Renal cortex interstitium (tissue), 11 donors: ENCODE measurements around the gene APP. TPM values are rescaled to one million over a fixed set of nuclear protein-coding genes. Genes with fewer than 3 reads are reported as not detected.
A peak's percentile ranks its signal among the peaks of the same experiment; 100 is the strongest.

Experiments
- DNase-seq, 11 donors: peaks; one replicate each; pipeline ENCODE4 v3.0.0-alpha.2; 2013; ENCODE audit warnings: low read depth in 9 of 11, low spot score in 4 of 11; ENCODE audit errors: extremely low read depth in 1 of 11
- polyA plus RNA-seq, 3 donors: library from polyadenylated mRNA; unstranded; fragments of 120-200 nt; gene quantifications; one replicate each; pipeline ENCODE4 v1.2.1, GENCODE V29; 2013; ENCODE audit not compliant: insufficient read length in 3 of 3

Gene APP
- polyA plus RNA-seq, 3 donors, result 826 to 910 (median 861) TPM

DNA sequence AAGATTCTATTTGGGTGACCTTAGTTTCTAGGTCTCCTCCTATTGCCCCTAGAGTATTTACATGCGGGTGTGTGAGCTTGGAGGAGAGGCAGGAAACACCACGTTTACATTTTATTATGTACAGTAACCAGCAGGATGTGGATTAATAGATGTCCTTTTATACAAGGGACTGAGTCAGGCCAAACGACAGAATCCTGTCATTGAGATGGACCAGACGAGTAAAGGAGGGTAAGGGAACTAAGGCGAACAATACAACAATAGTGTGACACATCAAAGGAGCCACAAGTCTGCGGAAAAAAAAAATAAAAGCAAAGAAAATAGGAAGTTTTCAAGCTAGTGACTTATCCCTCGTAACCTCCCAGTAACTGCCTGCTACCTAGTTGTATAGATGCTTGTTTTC lies 284.7 kb downstream of the APP start:
- no peak for DNase-seq

DNA sequence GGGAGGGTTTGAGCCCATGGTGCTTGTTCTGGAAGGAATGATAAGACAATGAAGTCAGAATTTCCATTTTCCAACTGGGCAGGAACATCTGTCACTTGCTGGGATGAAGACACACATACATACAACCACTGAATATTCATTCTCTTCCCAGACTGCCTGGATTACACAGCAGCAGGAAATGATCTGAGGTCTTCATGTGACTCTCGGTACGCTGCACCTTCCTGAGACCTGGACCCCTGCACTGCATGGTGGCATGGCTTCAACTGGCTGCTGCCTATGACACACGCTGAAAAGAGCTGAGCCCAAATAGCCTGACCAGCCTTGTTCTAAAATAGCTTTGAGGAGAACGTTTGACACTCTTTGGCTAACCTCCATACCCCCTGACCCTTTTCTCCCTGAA lies 285.2 kb downstream of the APP start:
- DNase-seq, result no peak

DNA sequence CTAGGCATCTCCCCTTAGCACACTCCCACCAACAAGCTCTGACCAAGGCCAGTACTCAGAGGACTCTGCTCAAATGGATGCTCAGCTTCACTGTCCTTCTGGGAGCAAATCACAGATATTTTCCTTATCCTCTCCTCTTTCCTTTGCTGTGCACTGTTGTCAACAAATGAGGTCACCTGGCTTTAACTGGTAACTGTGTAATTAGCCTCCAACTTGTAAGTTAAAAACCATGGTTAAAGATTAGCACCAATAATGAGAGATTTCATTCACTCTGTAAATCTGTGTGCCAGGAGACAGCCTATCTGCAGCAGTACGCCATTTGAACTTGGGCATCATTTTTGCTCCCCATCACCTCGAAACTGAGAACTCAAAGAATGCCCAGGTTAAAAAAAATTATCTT lies 286.3 kb downstream of the APP start:
- DNase-seq, result no peak

DNA sequence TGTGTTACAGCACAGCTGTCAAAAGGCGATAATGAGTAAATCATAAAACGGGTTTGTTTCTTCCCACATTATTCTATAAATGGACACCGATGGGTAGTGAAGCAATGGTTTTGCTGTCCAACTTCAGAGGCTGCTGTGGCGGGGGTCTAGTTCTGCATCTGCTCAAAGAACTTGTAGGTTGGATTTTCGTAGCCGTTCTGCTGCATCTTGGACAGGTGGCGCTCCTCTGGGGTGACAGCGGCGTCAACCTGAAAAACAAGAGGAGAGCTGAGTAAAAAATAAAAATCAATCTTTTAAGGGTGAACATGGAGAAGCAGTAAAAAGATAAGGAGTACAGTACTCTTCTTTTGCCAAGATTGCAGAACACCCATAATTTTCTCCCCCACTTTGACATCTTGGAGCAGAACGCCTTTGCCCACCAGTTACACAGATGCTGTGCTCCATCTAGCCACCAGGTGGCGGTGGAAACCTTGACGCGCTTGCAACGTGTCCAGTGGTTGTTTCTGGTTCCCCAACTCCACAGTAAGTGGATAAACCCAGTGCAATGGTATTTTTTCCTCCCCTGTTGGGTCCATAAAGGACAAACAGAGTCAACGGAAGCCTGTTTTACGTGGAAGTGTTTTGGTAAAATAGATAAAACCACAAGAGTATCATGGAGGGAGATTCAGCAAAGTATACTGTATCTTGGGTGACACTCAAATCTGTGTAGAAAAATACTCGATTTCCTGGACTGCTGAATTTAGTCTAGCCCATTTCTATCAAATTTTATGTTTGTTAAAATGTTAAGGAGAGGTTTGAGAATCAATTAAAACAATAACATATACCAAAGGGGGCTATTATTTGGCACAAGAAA lies 288.8 kb downstream of the APP start:
- peak in 4 of 11 donors; percentile 59 to 61 (median 60) for DNase-seq

DNA sequence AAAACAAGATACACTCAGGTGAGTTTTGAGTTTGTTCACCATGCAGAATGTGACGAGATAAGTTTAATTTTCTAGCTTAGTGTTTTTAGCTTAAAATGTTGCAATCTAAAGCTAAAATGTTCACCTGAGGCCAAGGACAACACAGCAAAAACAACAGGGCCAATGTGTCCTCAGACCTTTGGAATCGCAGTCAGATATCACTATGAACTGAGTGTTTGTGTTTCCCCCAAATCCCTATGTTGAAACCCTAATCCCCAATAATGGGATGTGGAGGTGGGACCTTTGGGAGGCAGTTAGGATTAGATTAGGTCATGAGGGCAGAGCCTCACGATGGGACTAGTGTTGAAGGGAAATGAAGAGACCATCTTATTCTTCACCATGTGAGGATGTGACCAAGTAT lies 291.4 kb downstream of the APP start:
- DNase-seq, result no peak

DNA sequence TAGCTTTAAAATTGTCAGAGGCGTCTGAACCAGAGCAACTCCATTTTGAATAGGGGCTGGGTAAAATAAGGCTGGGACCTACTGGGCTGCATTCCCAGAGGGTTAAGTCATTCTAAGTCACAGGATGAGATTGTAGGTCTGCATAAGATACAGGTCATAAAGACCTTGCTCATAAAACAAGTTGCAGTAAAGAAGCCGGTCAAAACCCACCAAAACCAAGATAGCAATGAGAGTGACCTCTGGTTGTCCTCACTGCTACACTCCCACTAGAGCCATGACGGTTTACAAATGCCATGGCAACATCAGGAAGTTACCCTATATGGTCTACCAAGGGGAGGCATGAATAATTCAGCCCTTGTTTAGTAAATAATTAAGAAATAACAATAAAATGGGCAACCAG lies 292.2 kb downstream of the APP start:
- no peak for DNase-seq

DNA sequence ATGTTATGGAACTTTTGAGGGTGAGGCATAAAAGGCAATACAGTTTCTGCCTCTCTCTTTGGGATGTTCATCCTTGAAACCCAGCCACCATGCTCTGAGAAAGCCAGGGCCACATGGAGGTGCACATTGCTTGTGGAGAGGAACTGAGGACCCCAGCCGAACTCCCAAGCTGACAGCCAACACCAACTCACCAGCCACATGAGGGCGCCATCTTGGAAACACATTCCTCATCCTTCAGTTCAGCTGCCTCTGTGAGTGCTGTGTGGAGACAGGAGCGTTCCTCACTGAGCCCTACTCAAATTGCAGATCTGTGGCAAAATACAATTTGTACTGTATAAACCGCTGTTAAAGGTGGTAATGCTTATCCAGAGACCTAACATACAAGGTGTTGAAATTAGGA lies 298.3 kb downstream of the APP start:
- DNase-seq, result no peak

DNA sequence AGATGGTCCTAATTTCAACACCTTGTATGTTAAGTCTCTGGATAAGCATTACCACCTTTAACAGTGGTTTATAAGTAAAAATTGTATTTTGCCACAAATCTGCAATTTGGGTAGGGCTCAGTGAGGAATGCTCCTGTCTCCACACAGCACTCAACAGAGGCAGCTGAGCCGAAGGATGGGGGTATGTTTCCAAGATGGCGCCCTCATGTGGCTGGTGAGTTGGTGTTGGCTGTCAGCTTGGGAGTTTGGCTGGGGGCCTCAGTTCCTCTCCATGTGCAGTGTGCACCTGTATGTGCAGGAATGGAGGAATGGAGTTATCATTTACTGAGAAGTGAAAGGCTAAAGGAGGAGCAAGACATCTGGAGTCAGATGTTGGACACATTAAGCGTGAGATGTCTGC lies 299.0 kb downstream of the APP start:
- DNase-seq, result no peak

DNA sequence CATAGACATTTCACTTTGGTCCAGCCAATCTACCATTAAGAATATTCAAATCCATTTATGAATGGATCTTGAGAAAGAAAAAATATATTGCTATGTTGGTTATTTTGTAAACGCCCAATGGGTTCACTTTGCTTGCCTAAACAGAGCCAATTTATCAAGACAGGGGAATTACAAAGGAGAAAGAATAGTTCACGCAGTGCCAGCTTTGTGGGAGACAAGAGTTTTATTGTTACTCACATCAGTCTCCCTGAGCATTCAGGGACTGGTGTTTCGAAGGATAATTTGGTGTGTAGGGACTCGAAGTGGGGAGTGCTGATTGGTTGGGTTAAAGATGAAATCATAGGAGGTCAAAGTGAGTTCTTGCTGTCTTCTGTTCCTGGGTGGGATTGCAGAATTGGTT lies 300.5 kb downstream of the APP start:
- no peak for DNase-seq

DNA sequence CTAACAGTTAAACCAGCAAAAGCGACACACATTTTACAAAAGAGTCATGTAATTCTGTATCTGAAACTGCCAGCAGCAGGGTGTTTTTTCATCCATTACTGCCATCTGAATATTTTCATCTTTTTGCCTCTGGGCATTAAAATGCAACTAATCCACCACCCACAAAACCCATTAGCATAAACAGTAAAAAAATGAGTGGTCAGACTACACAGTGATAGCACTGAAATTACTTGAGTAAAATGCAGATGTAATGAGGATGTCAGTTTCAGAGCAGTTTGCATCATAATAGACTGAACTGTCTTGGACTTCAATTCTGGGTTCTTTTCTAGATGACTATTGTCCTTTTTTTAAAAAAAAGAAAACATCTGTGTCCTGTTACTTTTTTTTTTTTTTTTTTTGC lies 303.5 kb downstream of the APP start:
- DNase-seq, result no peak

DNA sequence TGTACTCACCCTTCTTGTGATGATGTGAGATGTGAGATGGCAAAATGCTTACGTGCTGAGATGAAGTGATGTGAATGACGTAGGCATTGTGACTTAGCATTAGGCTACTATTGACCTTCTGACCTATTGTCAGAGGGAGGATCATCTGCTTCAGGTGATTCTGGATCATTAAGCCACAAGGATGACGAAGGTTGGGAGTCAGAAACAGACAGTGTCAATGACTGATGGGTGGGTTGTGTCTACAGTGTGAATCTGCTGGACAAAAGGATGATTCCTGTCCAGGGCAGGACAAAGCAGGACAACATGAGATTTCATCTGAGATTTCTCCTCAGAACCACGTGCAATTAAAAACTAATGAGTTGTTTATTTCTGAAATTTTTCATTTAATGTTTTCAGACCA lies 306.8 kb downstream of the APP start:
- no peak for DNase-seq

DNA sequence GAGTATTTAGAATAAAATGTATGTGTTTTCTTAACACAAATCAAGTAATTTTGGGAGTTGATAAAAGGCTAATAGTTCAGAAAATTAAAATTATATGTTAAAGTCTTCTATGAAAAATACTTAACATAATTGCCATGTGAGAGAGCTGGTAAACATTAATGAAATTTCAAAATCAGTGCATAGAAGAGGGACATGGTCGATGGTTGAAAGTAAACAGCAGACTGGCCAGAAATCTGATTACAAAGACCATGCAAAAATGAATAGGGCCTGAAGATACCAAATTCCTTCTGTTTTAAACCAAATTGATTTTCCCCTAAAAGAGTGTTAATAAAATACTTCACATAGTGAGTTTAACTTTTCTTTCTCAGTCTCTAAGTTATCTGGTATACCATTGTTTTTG lies 307.5 kb downstream of the APP start:
- DNase-seq, result no peak

DNA sequence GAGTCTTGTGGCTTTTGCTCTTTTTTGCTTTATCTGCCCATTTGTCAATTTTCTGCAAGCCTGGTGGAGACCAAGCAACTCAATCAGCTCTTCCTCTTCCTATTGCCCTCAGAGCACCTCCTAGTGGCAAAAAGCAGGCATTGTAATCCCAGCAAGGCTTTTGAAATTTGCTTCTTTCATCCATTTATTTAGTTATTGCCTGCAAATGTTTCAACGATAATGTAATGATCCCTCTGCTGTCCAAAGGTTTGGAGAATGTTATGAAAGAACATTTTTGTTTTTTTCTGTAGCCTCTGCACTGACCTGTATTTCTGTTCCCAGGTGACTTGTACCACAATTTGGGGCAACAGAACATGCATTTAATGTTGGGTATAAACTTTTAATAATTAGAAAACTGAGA lies 308.0 kb downstream of the APP start:
- DNase-seq, result no peak

DNA sequence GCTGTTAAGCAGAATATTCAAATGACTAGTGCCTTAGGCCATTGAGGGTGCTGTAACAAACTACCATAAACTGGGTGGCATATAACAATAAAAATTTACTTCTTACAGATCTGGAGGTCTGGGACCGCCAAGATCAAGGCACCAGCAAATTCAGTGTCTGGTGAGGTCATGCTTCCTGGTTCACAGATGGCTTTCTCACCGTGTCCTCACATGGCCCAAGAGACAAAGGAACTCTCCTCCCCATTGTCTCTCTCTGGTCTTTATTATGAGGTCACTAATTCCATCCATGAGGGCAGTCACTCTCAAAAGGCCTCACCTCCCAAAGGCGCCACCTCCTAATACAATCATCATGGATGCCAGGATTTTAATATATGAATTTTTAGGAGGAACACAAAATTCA lies 308.5 kb downstream of the APP start:
- no peak for DNase-seq

DNA sequence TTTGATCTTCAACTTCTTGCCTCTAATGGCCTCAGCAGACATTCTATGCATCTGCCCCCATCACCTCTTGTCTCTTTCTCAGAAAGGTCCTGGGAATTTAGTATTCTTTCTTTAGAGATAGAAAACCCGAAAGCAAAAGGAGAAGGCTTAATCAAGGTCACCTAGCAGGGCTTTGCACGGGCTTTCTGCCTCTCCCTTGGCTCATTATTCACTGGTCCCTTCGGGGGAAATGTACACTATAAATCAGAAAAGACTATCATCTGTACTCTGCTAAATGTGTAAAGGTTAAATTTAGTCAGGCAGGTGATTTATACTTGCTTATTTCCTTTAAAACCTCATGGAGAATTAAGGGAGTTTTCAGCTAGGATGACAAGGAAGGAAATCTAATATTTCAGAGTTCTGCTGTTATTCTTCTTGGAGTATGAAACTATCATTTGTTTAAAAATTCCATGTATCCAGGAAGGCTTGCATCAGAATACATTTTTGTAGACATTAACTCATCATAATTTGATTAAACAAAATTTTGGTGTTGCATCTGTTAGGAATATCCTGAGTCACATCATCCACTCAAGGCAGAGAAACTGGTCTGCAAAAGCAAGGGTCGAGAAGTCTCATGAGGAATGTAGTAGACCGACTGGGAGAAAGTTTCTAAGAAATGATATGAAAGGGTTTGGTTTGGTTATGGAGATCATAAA lies 311.2 kb downstream of the APP start:
- DNase-seq, result no peak

DNA sequence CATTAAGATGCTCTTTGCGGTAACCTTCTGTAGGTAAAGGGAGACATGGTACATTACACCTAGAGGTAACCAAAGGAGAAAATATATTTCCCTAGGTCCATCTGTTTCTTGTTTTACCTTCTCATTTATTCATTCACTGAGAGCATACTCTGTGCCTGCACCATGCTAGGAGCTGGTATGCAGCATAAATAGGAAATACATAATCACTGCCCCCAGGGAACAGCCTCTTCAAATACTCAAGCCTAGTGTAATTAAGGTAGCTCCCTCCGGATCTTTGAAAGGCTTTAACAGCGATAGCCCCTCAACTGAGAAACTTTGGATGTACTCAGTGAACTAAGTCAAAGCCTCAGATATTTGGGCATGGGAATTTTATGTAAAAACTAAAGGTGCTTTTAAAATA lies 312.2 kb downstream of the APP start:
- DNase-seq, result no peak

DNA sequence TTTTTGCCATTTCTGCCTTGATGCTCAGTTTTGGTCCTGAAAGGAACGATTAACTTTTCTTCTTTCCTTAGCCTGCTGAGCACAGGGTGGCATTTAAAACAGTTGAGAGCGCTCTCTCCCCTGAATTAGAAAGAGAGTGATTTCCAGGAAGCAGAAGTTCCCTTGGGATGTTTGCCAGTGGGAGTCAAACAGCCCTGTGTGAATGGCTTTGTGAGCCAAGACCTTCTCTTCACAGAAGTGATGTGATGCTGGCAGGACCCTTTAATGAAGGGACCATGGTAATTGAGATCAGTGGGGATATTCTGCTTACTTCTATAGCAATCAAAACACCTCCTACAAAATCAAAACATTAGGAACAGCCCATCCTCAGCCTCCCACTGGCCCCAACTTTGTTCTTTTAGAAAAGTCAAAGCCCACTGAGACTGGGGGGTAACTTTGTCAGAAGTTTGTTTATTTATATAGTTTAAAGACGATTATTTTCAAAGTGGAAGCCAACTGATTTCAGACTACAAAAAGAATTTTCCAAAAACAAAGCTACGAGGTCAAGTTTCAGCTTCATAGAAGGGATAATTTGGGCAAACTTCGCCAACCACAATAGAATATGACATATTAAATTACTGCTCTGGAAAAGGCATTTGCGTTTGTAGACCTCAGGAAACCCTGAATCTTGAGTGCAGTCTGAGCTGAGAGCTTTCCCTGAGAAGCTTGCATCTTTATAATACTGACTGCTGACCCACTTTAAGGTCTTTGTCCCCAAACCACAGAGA lies 313.1 kb downstream of the APP start:
- DNase-seq, result no peak

DNA sequence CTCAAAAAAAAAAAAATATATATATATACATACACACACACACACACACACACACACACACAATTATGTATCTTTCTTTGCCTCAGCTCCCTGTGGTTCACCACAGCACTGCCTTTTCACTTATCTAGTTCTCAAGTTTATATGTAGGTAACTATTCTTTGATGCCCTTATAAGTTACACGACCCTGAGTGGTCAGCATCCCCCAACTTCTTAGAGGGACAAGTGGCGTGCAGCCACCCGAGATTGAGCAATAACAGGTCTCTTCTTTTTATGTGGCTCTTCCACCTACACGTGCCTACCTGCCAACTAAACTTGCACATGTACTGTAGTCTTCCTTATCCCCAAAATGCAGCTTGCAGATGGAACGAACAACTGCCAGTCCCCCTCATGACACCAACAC lies 315.0 kb downstream of the APP start:
- DNase-seq, result no peak

DNA sequence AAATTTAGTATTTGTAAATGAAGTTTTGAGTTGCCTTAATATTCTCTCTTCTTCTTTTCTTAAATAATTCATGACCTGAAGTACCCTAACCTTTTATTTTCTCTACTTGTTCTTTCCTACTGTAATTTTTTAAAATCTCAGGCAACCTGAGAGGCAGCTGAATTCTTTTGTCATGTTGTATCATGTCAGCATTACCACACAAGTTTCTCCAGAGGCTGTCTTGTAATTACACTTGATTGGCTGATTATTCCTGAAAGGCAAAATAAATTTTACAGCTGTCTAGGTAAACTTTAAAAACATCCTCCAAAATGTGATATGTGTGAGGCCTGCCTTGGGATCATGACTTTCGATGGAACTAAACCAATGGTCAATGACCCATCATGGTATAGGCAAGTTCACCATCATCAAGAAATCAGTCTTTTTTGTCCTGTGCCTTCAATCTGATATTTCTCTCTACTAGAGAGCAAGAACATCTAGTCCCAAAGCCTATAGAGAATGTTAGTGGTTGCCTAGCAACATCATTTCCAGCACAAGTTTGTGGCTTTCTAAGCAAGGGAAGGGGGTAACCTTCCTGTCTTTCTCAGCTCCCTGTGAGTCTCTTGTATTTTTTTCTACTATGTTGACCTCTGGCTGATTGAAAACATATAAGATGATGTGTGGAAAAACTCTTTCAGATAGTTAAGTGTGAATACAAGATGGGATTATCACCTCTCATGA lies 320.3 kb downstream of the APP start:
- DNase-seq, result no peak
